Measurements from ENCODE around the gene PREPL. TPM values are rescaled to one million over a fixed set of nuclear protein-coding genes. Genes with fewer than 3 reads are reported as not detected.

The PREPL gene
- total and polyA plus RNA-seq, 2 of the 8 experiments (the other 6 are each of a cell fraction or from before 2014, with no cell fraction given): 13.6 to 38.9 TPM

GRCh38 chr2:44367591-44367990, 6.3 kb upstream of the PREPL start:
- CTCF ChIA-PET (ENCODE audit: partially characterized antibody): interaction anchor here (1.8 kb wide), 1 partner anchor 25 kb away, joined by 7 read pairs; no protein-coding TSS in a partner anchor
- H2BK120ac ChIP-seq (replicated peaks; ENCODE audit: low read depth, low read length): no peak overlapping the region
- no peak for FAIRE-seq

More at GRCh38 chr2:44367591-44367990, 6.3 kb upstream of the PREPL start:
- no peak overlapping the region for H4K5ac ChIP-seq (ENCODE audit: insufficient read length, low read depth, low read length)
- H2BK20ac ChIP-seq (ENCODE audit: low read length): no peak overlapping the region
- no peaks in the 10 kb centered on the region for H3K27me3 ChIP-seq (replicated peaks in 1 of 4; ENCODE audit: control insufficient read depth in 3 of 4, extremely low read depth in 1 of 4, insufficient read depth in 3 of 4, low read length in 3 of 4)
- H3K9me3 ChIP-seq (ENCODE audit: insufficient read depth in 2 of 2, low read depth in 1 of 2, low read length in 1 of 2): no peaks in the 10 kb centered on the region
- H4K8ac ChIP-seq (ENCODE audit: extremely low read depth, insufficient read depth, low read length): no peak overlapping the region
- no peaks in the 10 kb centered on the region for H4K20me1 ChIP-seq (replicated peaks in 1 of 2; ENCODE audit: control insufficient read depth in 1 of 2, insufficient read depth in 2 of 2, low read length in 2 of 2)
- no peak overlapping the region for H3K27ac ChIP-seq (ENCODE audit: low read depth, low read length)
- DNase-seq (ENCODE audit: low read depth in 1 of 2, low spot score in 2 of 2): no peak
- H3K56ac ChIP-seq (replicated peaks; ENCODE audit: insufficient read length, low read depth, low read length): no peak overlapping the region
- no peak overlapping the region for H2AFZ ChIP-seq (ENCODE audit: low read length)
- H3K79me2 ChIP-seq (ENCODE audit: control insufficient read depth in 1 of 2, insufficient read depth in 2 of 2, low read length in 2 of 2): peaks cover 7 to 73% of the 10 kb centered on the region in 2 experiments
- H2BK5ac ChIP-seq (ENCODE audit: low read depth, low read length): no peak overlapping the region
- no peak for TF ChIP-seq SP4 (IDR thresholded peaks at IDR 0.05; ENCODE audit: low read length)
- no peak for TF ChIP-seq BCL11A (IDR thresholded peaks at IDR 0.05; ENCODE audit: low read depth in 2 of 2, low read length in 2 of 2)
- no peak for TF ChIP-seq RFX5 (IDR thresholded peaks at IDR 0.05; ENCODE audit: borderline replicate concordance, low read depth, low read length)
- no peak for TF ChIP-seq CREB1 (IDR thresholded peaks at IDR 0.05)
- no peak for TF ChIP-seq RAD21 (IDR thresholded peaks at IDR 0.05 in 1 of 2, conservative IDR thresholded peaks at IDR 0.05 in 1 of 2; ENCODE audit: low read depth in 2 of 2, low read length in 2 of 2)
- no peak for TF ChIP-seq ATF2 (IDR thresholded peaks at IDR 0.05; ENCODE audit: low read length)
- TF ChIP-seq SRF (IDR thresholded peaks at IDR 0.05; ENCODE audit: low read depth, low read length): no peak
- no peak for TF ChIP-seq CTCF (IDR thresholded peaks at IDR 0.05; ENCODE audit: control extremely low read depth in 1 of 3, insufficient read depth in 1 of 3, low read depth in 1 of 3, low read length in 3 of 3)
- no peak for TF ChIP-seq SIRT6 (IDR thresholded peaks at IDR 0.05; ENCODE audit: low read length)
- no peak overlapping the region for H3K4me3 ChIP-seq (ENCODE audit: extremely low read depth in 1 of 4, insufficient read depth in 2 of 4, low read depth in 3 of 4, low read length in 4 of 4)
- H4K91ac ChIP-seq (replicated peaks; ENCODE audit: insufficient read length, low read length): no peak overlapping the region
- H3K4me1 ChIP-seq (replicated peaks in 1 of 4; ENCODE audit: control insufficient read depth in 3 of 4, insufficient read depth in 4 of 4, low read length in 3 of 4): peaks cover 0 to 2% (median 0%) of the 10 kb centered on the region in 4 experiments; a peak in 1 of 7 replicates
- H3K4me2 ChIP-seq (ENCODE audit: insufficient read depth in 1 of 2, low read depth in 2 of 2, low read length in 2 of 2): no peak overlapping the region
- H3K14ac ChIP-seq (ENCODE audit: insufficient read length): no peak overlapping the region
- no peak overlapping the region for H3K4ac ChIP-seq (replicated peaks; ENCODE audit: insufficient read length, low read depth, low read length)
- no peaks in the 10 kb centered on the region; the same call in 1 of the 2 replicates for H3K79me1 ChIP-seq (ENCODE audit: low read depth, low read length)
- POLR2A ChIA-PET (ENCODE audit: partially characterized antibody): no interaction called here
- no peak overlapping the region for H2BK15ac ChIP-seq (ENCODE audit: low read length)
- H2AK5ac ChIP-seq (ENCODE audit: low read depth, low read length): no peak overlapping the region
- no peak overlapping the region for H3K23ac ChIP-seq (ENCODE audit: insufficient read length)
- no peaks in the 10 kb centered on the region; a peak in 1 of 8 replicates for H3K36me3 ChIP-seq (ENCODE audit: control insufficient read depth in 2 of 4, insufficient read depth in 4 of 4, low read length in 3 of 4)
- no peak overlapping the region for H2BK12ac ChIP-seq (ENCODE audit: low read depth, low read length)
- H3K9ac ChIP-seq (replicated peaks in 1 of 4; ENCODE audit: extremely low read depth in 1 of 4, low read depth in 3 of 4, low read length in 3 of 4): no peak overlapping the region
- peaks cover 3% of the 10 kb centered on the region for H3K23me2 ChIP-seq (ENCODE audit: low read depth, low read length)
- H3K18ac ChIP-seq (ENCODE audit: extremely low read depth, low read length): no peak overlapping the region
- 94% methylated on average over 1 of the region's 1 CpG; no CpG with 5 or more reads in 1 of the 2 experiments for WGBS, 2 experiments (ENCODE audit: extremely low coverage in 1 of 2, insufficient coverage in 1 of 2, insufficient read length in 1 of 2, insufficient replicate concordance in 2 of 2, low coverage in 1 of 2, low lambda C conversion rate in 2 of 2, missing lambda C conversion rate in 1 of 2)

Data from H1 (cell line).